ENCODE measurements around the gene PEX19. TPM values are rescaled to one million over a fixed set of nuclear protein-coding genes. Genes with fewer than 3 reads are reported as not detected.

Gene PEX19, protein sequence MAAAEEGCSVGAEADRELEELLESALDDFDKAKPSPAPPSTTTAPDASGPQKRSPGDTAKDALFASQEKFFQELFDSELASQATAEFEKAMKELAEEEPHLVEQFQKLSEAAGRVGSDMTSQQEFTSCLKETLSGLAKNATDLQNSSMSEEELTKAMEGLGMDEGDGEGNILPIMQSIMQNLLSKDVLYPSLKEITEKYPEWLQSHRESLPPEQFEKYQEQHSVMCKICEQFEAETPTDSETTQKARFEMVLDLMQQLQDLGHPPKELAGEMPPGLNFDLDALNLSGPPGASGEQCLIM
- total RNA-seq, result 55.9 and 59.0 TPM in 2 replicates

- H3K27me3 Mint-ChIP-seq (ENCODE audit: insufficient read depth), result no peaks in the 10 kb centered on the region
- DNase-seq (ENCODE audit: low spot score), result peak; percentile 91
- peak within 1 kb of the TSS; percentile 100 for H3K4me3 Mint-ChIP-seq
- peaks cover 17% of the 10 kb centered on the region for H3K36me3 Mint-ChIP-seq (ENCODE audit: low read depth)
- H3K4me1 Mint-ChIP-seq (ENCODE audit: low read depth), result peaks cover 19% of the 10 kb centered on the region
- H3K27ac Mint-ChIP-seq, result peak within 1 kb of the TSS; percentile 96
- intact Hi-C loops (cut with micrococcal nuclease), result loop anchor here (1.0 kb wide), 4 partner anchors 23 to 186 kb away; partner anchors contain the start of genes COPA, DCAF8 and NCSTN
- no peaks in the 10 kb centered on the region for H3K9me3 Mint-ChIP-seq
These were observed at the start of gene PEX19 for GRCh38 chr1:160284782-160285344. TSS of gene PEX19 (minus strand) at chr1:160285133. CDS start at chr1:160285124, 9 bp downstream.

DNA sequence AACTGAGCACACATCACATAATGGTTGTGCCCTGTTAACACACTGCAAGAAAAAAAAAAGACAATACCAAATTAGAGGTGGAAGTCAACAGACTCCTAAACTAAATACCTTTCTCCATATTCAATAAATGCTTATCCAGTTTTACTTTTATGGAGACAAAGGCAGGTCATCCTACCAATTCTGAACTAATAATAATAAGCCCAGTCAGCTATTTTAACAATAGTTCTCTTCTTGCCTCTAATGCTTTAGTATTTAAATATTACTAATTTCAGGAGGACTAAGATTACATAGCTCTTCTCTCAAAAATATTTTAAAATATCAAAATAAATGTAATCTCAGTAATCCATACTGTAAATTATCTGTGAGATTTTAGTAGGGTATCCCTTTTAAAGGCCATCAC lies 47.6 kb upstream of the PEX19 start:
- intact Hi-C loops (cut with micrococcal nuclease), result no loop called here
- no peak for DNase-seq (ENCODE audit: low spot score)
- Mint-ChIP-seq H3K9me3 (no peaks in the 10 kb centered on the region), H3K27me3 (ENCODE audit: insufficient read depth) (no peaks in the 10 kb centered on the region), H3K36me3 (ENCODE audit: low read depth) (peaks cover 45% of the 10 kb centered on the region), H3K27ac (no peak overlapping the region), H3K4me1 (ENCODE audit: low read depth) (no peaks in the 10 kb centered on the region), H3K4me3 (no peak overlapping the region)

GRCh38 chr1:160330119-160330518 lies 45.2 kb upstream of the PEX19 start:
- intact Hi-C loops (cut with micrococcal nuclease), result no loop called here
- no peaks in the 10 kb centered on the region for H3K27me3 Mint-ChIP-seq (ENCODE audit: insufficient read depth)
- no peaks in the 10 kb centered on the region for H3K9me3 Mint-ChIP-seq
- H3K36me3 Mint-ChIP-seq (ENCODE audit: low read depth), result peaks cover 46% of the 10 kb centered on the region
- H3K4me1 Mint-ChIP-seq (ENCODE audit: low read depth), result no peaks in the 10 kb centered on the region
- no peak for DNase-seq (ENCODE audit: low spot score)
- no peak overlapping the region for H3K27ac Mint-ChIP-seq
- no peak overlapping the region for H3K4me3 Mint-ChIP-seq

DNA sequence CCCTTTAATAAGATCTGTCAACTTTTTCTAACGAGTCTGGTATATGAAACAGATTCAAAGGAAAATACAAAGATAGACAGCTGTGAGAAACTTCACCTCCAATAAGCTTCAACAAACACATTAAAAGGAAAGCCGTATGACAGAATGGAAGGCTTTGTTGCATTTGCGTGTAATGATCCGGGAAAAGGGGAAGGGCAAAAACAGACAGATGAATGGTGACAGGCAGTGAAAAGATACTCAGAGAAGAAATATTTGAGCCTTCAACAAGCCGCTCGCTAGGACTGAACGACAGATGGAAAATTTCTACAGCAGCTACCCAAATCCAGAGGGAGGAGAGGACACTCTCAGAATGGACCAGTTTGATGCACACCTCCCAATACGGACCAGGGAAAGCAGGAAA lies 43.3 kb upstream of the PEX19 start:
- Mint-ChIP-seq H3K4me3 (no peak overlapping the region), H3K27ac (no peak overlapping the region)
- intact Hi-C loops (cut with micrococcal nuclease), result no loop called here

GRCh38 chr1:160326418-160326817 lies 41.5 kb upstream of the PEX19 start:
- H3K4me1 Mint-ChIP-seq (ENCODE audit: low read depth), result no peaks in the 10 kb centered on the region
- intact Hi-C loops (cut with micrococcal nuclease), result no loop called here
- peaks cover 45% of the 10 kb centered on the region for H3K36me3 Mint-ChIP-seq (ENCODE audit: low read depth)
- H3K27me3 Mint-ChIP-seq (ENCODE audit: insufficient read depth), result no peaks in the 10 kb centered on the region
- H3K9me3 Mint-ChIP-seq, result no peaks in the 10 kb centered on the region
- no peak overlapping the region for H3K27ac Mint-ChIP-seq
- H3K4me3 Mint-ChIP-seq, result no peak overlapping the region
- no peak for DNase-seq (ENCODE audit: low spot score)

More for the DNA sequence above, 43.3 kb upstream of the PEX19 start:
- Mint-ChIP-seq H3K4me1 (ENCODE audit: low read depth) (no peaks in the 10 kb centered on the region), H3K36me3 (ENCODE audit: low read depth) (peaks cover 42% of the 10 kb centered on the region), H3K9me3 (no peaks in the 10 kb centered on the region), H3K27me3 (ENCODE audit: insufficient read depth) (no peaks in the 10 kb centered on the region)
- DNase-seq (ENCODE audit: low spot score), result no peak

GRCh38 chr1:160325252-160325651 lies 40.3 kb upstream of the PEX19 start:
- no peaks in the 10 kb centered on the region for H3K4me1 Mint-ChIP-seq (ENCODE audit: low read depth)
- no peak overlapping the region for H3K4me3 Mint-ChIP-seq
- peaks cover 46% of the 10 kb centered on the region for H3K36me3 Mint-ChIP-seq (ENCODE audit: low read depth)
- intact Hi-C loops (cut with micrococcal nuclease), result no loop called here
- H3K27me3 Mint-ChIP-seq (ENCODE audit: insufficient read depth), result no peaks in the 10 kb centered on the region
- DNase-seq (ENCODE audit: low spot score), result no peak
- H3K9me3 Mint-ChIP-seq, result no peaks in the 10 kb centered on the region
- H3K27ac Mint-ChIP-seq, result peak overlapping the region; percentile 60

GRCh38 chr1:160322831-160323230 lies 37.9 kb upstream of the PEX19 start:
- H3K9me3 Mint-ChIP-seq, result no peaks in the 10 kb centered on the region
- intact Hi-C loops (cut with micrococcal nuclease), result no loop called here
- no peak overlapping the region for H3K27ac Mint-ChIP-seq
- DNase-seq (ENCODE audit: low spot score), result no peak
- H3K36me3 Mint-ChIP-seq (ENCODE audit: low read depth), result peaks cover 53% of the 10 kb centered on the region
- no peak overlapping the region for H3K4me3 Mint-ChIP-seq
- H3K4me1 Mint-ChIP-seq (ENCODE audit: low read depth), result peaks cover 14% of the 10 kb centered on the region
- H3K27me3 Mint-ChIP-seq (ENCODE audit: insufficient read depth), result no peaks in the 10 kb centered on the region

GRCh38 chr1:160315359-160315758 lies 30.4 kb upstream of the PEX19 start:
- no peak for DNase-seq (ENCODE audit: low spot score)
- peaks cover 27% of the 10 kb centered on the region for H3K4me1 Mint-ChIP-seq (ENCODE audit: low read depth)
- H3K4me3 Mint-ChIP-seq, result no peak overlapping the region
- H3K9me3 Mint-ChIP-seq, result peaks cover 9% of the 10 kb centered on the region
- peaks cover 72% of the 10 kb centered on the region for H3K36me3 Mint-ChIP-seq (ENCODE audit: low read depth)
- H3K27me3 Mint-ChIP-seq (ENCODE audit: insufficient read depth), result no peaks in the 10 kb centered on the region
- intact Hi-C loops (cut with micrococcal nuclease), result no loop called here
- peak overlapping the region; percentile 56 for H3K27ac Mint-ChIP-seq

- intact Hi-C loops (cut with micrococcal nuclease), result no loop called here
- H3K4me1 Mint-ChIP-seq (ENCODE audit: low read depth), result peaks cover under 1% of the 10 kb centered on the region
- H3K9me3 Mint-ChIP-seq, result no peaks in the 10 kb centered on the region
- no peak overlapping the region for H3K4me3 Mint-ChIP-seq
- H3K36me3 Mint-ChIP-seq (ENCODE audit: low read depth), result peaks cover 52% of the 10 kb centered on the region
- H3K27me3 Mint-ChIP-seq (ENCODE audit: insufficient read depth), result no peaks in the 10 kb centered on the region
- peak overlapping the region; percentile 16 for H3K27ac Mint-ChIP-seq
- DNase-seq (ENCODE audit: low spot score), result no peak
These were observed 24.6 kb upstream of the PEX19 start for GRCh38 chr1:160309571-160309970.

GRCh38 chr1:160309185-160309557 lies 24.2 kb upstream of the PEX19 start:
- no peaks in the 10 kb centered on the region for H3K27me3 Mint-ChIP-seq (ENCODE audit: insufficient read depth)
- H3K4me1 Mint-ChIP-seq (ENCODE audit: low read depth), result no peaks in the 10 kb centered on the region
- intact Hi-C loops (cut with micrococcal nuclease), result no loop called here
- peak overlapping the region; percentile 16 for H3K27ac Mint-ChIP-seq
- no peak overlapping the region for H3K4me3 Mint-ChIP-seq
- H3K36me3 Mint-ChIP-seq (ENCODE audit: low read depth), result peaks cover 51% of the 10 kb centered on the region
- H3K9me3 Mint-ChIP-seq, result no peaks in the 10 kb centered on the region
- DNase-seq (ENCODE audit: low spot score), result no peak

- Mint-ChIP-seq H3K36me3 (ENCODE audit: low read depth) (peaks cover 50% of the 10 kb centered on the region), H3K9me3 (no peaks in the 10 kb centered on the region), H3K27me3 (ENCODE audit: insufficient read depth) (no peaks in the 10 kb centered on the region), H3K27ac (no peak overlapping the region), H3K4me1 (ENCODE audit: low read depth) (no peaks in the 10 kb centered on the region), H3K4me3 (no peak overlapping the region)
- intact Hi-C loops (cut with micrococcal nuclease), result no loop called here
- DNase-seq (ENCODE audit: low spot score), result no peak
These were observed 23.7 kb upstream of the PEX19 start for GRCh38 chr1:160308451-160309184.

GRCh38 chr1:160307118-160307791 lies 22.3 kb upstream of the PEX19 start:
- H3K9me3 Mint-ChIP-seq, result no peaks in the 10 kb centered on the region
- no peak overlapping the region for H3K27ac Mint-ChIP-seq
- no peaks in the 10 kb centered on the region for H3K27me3 Mint-ChIP-seq (ENCODE audit: insufficient read depth)
- H3K4me3 Mint-ChIP-seq, result no peak overlapping the region
- intact Hi-C loops (cut with micrococcal nuclease), result no loop called here
- DNase-seq (ENCODE audit: low spot score), result no peak
- H3K4me1 Mint-ChIP-seq (ENCODE audit: low read depth), result no peaks in the 10 kb centered on the region
- peaks cover 48% of the 10 kb centered on the region for H3K36me3 Mint-ChIP-seq (ENCODE audit: low read depth)

DNA sequence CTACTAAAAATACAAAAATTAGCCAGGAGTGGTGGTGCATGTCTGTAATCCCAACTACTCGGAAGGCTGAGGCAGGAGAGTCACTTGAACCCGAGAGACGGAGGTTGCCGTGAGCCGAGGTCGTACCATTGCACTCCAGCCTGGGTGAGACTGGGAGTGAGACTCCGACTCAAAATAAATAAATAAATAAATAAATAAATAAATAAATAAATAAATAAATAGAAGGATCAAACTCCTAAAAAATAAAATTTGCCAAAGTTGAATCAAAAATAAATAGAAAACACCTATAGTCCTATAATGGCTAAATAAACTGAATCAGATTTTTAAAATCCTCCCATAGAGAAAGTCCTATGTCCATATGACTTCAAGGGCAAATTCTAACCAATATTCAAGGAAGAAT lies 15.2 kb upstream of the PEX19 start:
- no peak for DNase-seq (ENCODE audit: low spot score)
- Mint-ChIP-seq H3K36me3 (ENCODE audit: low read depth) (peaks cover 53% of the 10 kb centered on the region), H3K27ac (no peak overlapping the region), H3K4me3 (no peak overlapping the region), H3K4me1 (ENCODE audit: low read depth) (no peaks in the 10 kb centered on the region), H3K9me3 (no peaks in the 10 kb centered on the region), H3K27me3 (ENCODE audit: insufficient read depth) (no peaks in the 10 kb centered on the region)
- intact Hi-C loops (cut with micrococcal nuclease), result no loop called here
